PC-3 (cell line): ENCODE results near the gene CXCR3.

ENCODE experiments used
- EZH2 ChIP-seq: fragments of 300-600 bp; sonication (generic); IDR thresholded peaks from one replicate; pipeline ENCODE4 v1.6.1; 2017; ENCODE audit warnings: antibody characterized with exemption, mild to moderate bottlenecking, low read length; ENCODE audit not compliant: unreplicated experiment
- TF ChIP-seq, protein P1 (sequence below): fragments of 300-600 bp; sonication (generic); conservative IDR thresholded peaks from 2 replicates; pipeline ENCODE4 v1.5.1; 2017; ENCODE audit warnings: antibody characterized with exemption, low read depth, mild to moderate bottlenecking, low read length

DNA sequence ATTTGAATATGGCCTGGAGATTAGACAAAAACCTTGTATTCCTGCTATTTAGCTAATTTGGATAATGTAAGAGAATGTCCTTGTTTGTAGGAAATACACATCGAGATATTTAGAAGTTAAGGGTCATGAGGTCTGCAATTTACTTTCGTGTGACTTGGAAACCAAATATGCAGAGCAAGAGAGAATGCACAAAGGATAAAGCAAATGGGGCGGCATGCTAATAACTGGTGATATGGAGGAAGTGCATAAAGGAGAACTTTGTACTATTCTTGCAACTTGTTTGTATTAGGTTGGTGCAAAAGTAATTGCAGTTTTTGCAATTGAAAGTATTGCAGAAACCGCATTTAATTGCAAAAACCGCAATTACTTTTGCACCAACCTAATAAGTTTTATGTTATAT lies 7.2 kb upstream of the CXCR3 start:
- TF ChIP-seq, protein P1, sequence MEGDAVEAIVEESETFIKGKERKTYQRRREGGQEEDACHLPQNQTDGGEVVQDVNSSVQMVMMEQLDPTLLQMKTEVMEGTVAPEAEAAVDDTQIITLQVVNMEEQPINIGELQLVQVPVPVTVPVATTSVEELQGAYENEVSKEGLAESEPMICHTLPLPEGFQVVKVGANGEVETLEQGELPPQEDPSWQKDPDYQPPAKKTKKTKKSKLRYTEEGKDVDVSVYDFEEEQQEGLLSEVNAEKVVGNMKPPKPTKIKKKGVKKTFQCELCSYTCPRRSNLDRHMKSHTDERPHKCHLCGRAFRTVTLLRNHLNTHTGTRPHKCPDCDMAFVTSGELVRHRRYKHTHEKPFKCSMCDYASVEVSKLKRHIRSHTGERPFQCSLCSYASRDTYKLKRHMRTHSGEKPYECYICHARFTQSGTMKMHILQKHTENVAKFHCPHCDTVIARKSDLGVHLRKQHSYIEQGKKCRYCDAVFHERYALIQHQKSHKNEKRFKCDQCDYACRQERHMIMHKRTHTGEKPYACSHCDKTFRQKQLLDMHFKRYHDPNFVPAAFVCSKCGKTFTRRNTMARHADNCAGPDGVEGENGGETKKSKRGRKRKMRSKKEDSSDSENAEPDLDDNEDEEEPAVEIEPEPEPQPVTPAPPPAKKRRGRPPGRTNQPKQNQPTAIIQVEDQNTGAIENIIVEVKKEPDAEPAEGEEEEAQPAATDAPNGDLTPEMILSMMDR: no peak
- no peak for TF ChIP-seq EZH2
